Keratinocyte (primary cell): Measurements from ENCODE around the gene DDX4. TPM values are rescaled to one million over a fixed set of nuclear protein-coding genes. Genes with fewer than 3 reads are reported as not detected.

Source experiments
- DNase-seq: peaks from one replicate; pipeline ENCODE4 v3.0.0-alpha.2; 2011; ENCODE audit warnings: low read depth, missing footprints, low spot score
- FAIRE-seq: peaks from 2 replicates; lab custom pipeline; 2011; peaks lifted over from hg19 to GRCh38; lab: Jason Lieb, UNC
- H2AFZ ChIP-seq: 2 replicates; pipeline ENCODE4 v1.6.0; 2012; ENCODE audit warnings: low read length, control low read depth, inconsistent platforms; ENCODE audit not compliant: control insufficient read depth
- H3K27ac ChIP-seq: 2 replicates; pipeline ENCODE4 v1.5.1; 2011; ENCODE audit warnings: low read length; ENCODE audit not compliant: control insufficient read depth, insufficient read depth
- H3K27me3 ChIP-seq: 3 replicates; pipeline ENCODE4 v1.6.0; 2011; ENCODE audit warnings: low read length; ENCODE audit not compliant: control insufficient read depth, insufficient read depth; ENCODE audit errors: extremely low read depth
- H3K36me3 ChIP-seq, 2 experiments: 2 replicates in 1 of 2; 3 replicates in 1 of 2; pipeline ENCODE4 v1.5.1; 2011; ENCODE audit warnings: low read length in 2 of 2, mild to moderate bottlenecking in 1 of 2; ENCODE audit not compliant: control insufficient read depth in 2 of 2, insufficient read depth in 2 of 2; ENCODE audit errors: extremely low read depth in 1 of 2
- H3K4me1 ChIP-seq: 3 replicates; pipeline ENCODE4 v1.5.1; 2011; ENCODE audit warnings: low read length; ENCODE audit not compliant: control insufficient read depth, insufficient read depth; ENCODE audit errors: extremely low read depth
- H3K4me2 ChIP-seq: 3 replicates; pipeline ENCODE4 v1.6.0; 2011; ENCODE audit warnings: low read depth, low read length; ENCODE audit not compliant: control insufficient read depth, insufficient read depth; ENCODE audit errors: extremely low read depth
- H3K4me3 ChIP-seq, 3 experiments: fragments of 200-600 bp in 1 of 3; sonication (generic) in 1 of 3; 2 replicates in 2 of 3; 3 replicates in 1 of 3; pipeline ENCODE4 v1.5.1; 2011 to 2016; ENCODE audit warnings: low read length in 3 of 3, mild to moderate bottlenecking in 3 of 3, control low read depth in 2 of 3, inconsistent platforms in 1 of 3, low read depth in 1 of 3, mixed read lengths in 1 of 3, mixed run types in 1 of 3, moderate library complexity in 1 of 3; ENCODE audit not compliant: control insufficient read depth in 2 of 3, insufficient read depth in 2 of 3; ENCODE audit errors: extremely low read depth in 1 of 3
- H3K79me2 ChIP-seq: 2 replicates; pipeline ENCODE4 v1.6.0; 2012; ENCODE audit warnings: low read length; ENCODE audit not compliant: control insufficient read depth, insufficient read depth
- H3K9ac ChIP-seq: 3 replicates; pipeline ENCODE4 v1.6.0; 2011; ENCODE audit warnings: low read length; ENCODE audit not compliant: control insufficient read depth, insufficient read depth; ENCODE audit errors: extremely low read depth
- H3K9me1 ChIP-seq: 3 replicates; pipeline ENCODE4 v1.6.0; 2011; ENCODE audit warnings: low read length; ENCODE audit not compliant: control insufficient read depth, insufficient read depth; ENCODE audit errors: extremely low read depth
- H3K9me3 ChIP-seq: 2 replicates; pipeline ENCODE4 v1.5.1; 2012; ENCODE audit warnings: low read depth, low read length; ENCODE audit not compliant: control insufficient read depth
- H4K20me1 ChIP-seq: 3 replicates; pipeline ENCODE4 v1.6.0; 2011; ENCODE audit warnings: low read length; ENCODE audit not compliant: control insufficient read depth, insufficient read depth; ENCODE audit errors: extremely low read depth
- EZH2 ChIP-seq: IDR thresholded peaks from one replicate; pipeline ENCODE4 v1.6.1; 2012; ENCODE audit warnings: inconsistent platforms, mild to moderate bottlenecking, low read length, moderate library complexity
- dilution Hi-C: fragments of 300-500 bp; cut with MboI; formaldehyde crosslinking; loops from one replicate; pipeline ENCODE4 v1.7.0; 2020; ENCODE audit warnings: low sequenced_read_pairs; ENCODE audit not compliant: extremely low pct_ligation_motif_present
- polyA plus RNA-seq, 5 experiments: library from polyadenylated mRNA; depleted of rRNA in 3 of 5; stranded (reverse) in 3 of 5; stranded (forward) in 1 of 5; unstranded in 1 of 5; fragments of >200 nt; gene quantifications; 1 replicate in 1 of 5; 2 replicates in 3 of 5; 3 replicates in 1 of 5; pipeline versions ENCODE4 v1.2.1 to v1.2.3, GENCODE V29; 2011 to 2012; ENCODE audit warnings: missing spikeins in 2 of 5, low read depth in 1 of 5, low replicate concordance in 1 of 5
- TF ChIP-seq, protein P1 (sequence below), 3 experiments: IDR thresholded peaks in 1 of 3; conservative IDR thresholded peaks in 1 of 3; optimal IDR thresholded peaks in 1 of 3; 2 replicates in 2 of 3; 3 replicates in 1 of 3; pipeline versions ENCODE3 to v1.5.1; 2011; ENCODE audit warnings: low read length in 3 of 3, mild to moderate bottlenecking in 3 of 3, moderate library complexity in 2 of 3, control low read depth in 1 of 3, inconsistent platforms in 1 of 3; ENCODE audit not compliant: insufficient read depth in 2 of 3; ENCODE audit errors: extremely low read depth in 1 of 3

The DDX4 gene
- polyA plus RNA-seq, 1 donor (not counting 4 experiments of a cell fraction or from before 2014, with no cell fraction given), result 0.04 TPM

DNA sequence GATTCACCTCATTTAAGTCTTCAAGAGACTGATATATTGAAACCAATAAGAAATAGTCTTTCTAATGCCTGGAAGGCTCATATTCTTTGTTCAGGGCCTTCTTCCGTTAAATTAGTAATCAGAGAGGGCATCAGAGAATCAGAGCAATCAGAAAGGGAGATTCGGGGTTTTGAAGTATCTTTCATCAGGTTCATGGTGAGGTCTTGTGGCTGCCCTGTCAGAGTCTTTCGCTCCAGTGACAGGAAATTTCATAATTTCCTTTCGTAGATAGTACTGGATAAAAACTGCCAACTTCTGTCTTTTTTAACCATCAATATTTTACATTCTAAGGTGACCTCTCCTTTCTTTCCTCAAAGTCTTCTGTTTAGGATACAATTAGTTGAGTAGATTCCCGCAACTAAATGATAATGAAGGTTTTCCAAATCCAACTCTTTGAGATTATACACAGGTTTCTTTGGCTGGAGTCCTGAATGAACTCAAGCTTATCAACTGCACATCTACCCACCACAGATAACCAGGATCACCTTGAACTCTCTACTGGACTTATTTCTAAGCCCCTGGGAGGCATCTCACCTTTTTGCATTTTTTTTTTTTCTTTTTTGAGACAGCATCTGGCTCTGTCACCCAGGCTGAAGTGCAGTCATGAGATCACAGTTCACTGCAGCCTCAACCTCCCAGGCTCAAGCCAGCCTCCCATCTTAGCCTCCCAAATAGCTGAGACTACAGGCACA is 118.8 kb downstream of the DDX4 start:
- Histone ChIP-seq H4K20me1 (no peaks in the 10 kb centered on the region), H3K27me3 (no peaks in the 10 kb centered on the region), H3K4me3 (no peak overlapping the region), H3K9ac (no peak overlapping the region), H2AFZ (no peak overlapping the region), H3K36me3 (peaks cover 0 to 3% of the 10 kb centered on the region in 2 experiments), H3K4me2 (no peak overlapping the region), H3K9me1 (no peaks in the 10 kb centered on the region), H3K9me3 (no peaks in the 10 kb centered on the region), H3K79me2 (no peaks in the 10 kb centered on the region), H3K27ac (no peak overlapping the region), H3K4me1 (peaks cover 21% of the 10 kb centered on the region)
- TF ChIP-seq, protein P1, sequence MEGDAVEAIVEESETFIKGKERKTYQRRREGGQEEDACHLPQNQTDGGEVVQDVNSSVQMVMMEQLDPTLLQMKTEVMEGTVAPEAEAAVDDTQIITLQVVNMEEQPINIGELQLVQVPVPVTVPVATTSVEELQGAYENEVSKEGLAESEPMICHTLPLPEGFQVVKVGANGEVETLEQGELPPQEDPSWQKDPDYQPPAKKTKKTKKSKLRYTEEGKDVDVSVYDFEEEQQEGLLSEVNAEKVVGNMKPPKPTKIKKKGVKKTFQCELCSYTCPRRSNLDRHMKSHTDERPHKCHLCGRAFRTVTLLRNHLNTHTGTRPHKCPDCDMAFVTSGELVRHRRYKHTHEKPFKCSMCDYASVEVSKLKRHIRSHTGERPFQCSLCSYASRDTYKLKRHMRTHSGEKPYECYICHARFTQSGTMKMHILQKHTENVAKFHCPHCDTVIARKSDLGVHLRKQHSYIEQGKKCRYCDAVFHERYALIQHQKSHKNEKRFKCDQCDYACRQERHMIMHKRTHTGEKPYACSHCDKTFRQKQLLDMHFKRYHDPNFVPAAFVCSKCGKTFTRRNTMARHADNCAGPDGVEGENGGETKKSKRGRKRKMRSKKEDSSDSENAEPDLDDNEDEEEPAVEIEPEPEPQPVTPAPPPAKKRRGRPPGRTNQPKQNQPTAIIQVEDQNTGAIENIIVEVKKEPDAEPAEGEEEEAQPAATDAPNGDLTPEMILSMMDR (optimal IDR thresholded peaks at IDR 0.05 in 1 of 3, IDR thresholded peaks at IDR 0.05 in 1 of 3, conservative IDR thresholded peaks at IDR 0.05 in 1 of 3; ENCODE audit: extremely low read depth in 1 of 3, insufficient read depth in 2 of 3, low read length in 3 of 3), result no peak
- no peak for TF ChIP-seq EZH2
- DNase-seq (no peak), FAIRE-seq (no peak)
- dilution Hi-C loops, result no loop called here

DNA sequence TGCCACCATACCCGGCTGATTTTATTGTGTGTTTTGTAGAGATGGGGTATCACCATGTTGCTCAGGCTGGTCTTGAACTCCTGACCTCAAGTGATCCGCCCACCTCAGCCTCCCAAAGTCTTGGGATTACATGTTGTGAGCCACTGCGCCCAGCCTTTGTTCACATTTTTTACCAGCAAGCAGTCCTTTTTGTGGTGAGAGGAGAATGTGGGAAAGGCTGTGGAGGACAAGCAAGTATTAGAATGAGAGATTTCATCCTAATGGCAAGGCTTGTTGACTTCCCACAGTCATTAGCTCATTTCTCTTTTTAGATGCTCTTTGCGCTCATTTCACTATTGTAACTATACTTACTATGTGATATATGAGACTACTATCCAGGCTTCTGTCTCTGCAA is 119.4 kb downstream of the DDX4 start:
- FAIRE-seq, result no peak
- TF ChIP-seq, protein P1 (optimal IDR thresholded peaks at IDR 0.05 in 1 of 3, IDR thresholded peaks at IDR 0.05 in 1 of 3, conservative IDR thresholded peaks at IDR 0.05 in 1 of 3; ENCODE audit: extremely low read depth in 1 of 3, insufficient read depth in 2 of 3, low read length in 3 of 3), result no peak
- no peak for TF ChIP-seq EZH2

More for the DNA sequence above, 119.4 kb downstream of the DDX4 start:
- Histone ChIP-seq H3K79me2 (no peaks in the 10 kb centered on the region), H3K4me1 (peaks cover 20% of the 10 kb centered on the region), H3K4me3 (no peak overlapping the region), H3K27me3 (no peaks in the 10 kb centered on the region), H3K9ac (no peak overlapping the region), H3K4me2 (no peak overlapping the region), H3K27ac (no peak overlapping the region), H2AFZ (no peak overlapping the region), H3K36me3 (peaks cover 0 to 3% of the 10 kb centered on the region in 2 experiments), H3K9me1 (no peaks in the 10 kb centered on the region), H3K9me3 (no peaks in the 10 kb centered on the region), H4K20me1 (no peaks in the 10 kb centered on the region)
- dilution Hi-C loops, result no loop called here
- no peak for DNase-seq
